Karpas-422 (cell line): ENCODE data around the gene CFAP99. TPM values are rescaled to one million over a fixed set of nuclear protein-coding genes. Genes with fewer than 3 reads are reported as not detected.

Experiments
- DNase-seq: peaks from one replicate; pipeline ENCODE4 v3.0.0-alpha.2; 2015
- H2AFZ ChIP-seq: fragments of 200-600 bp; sonication (generic); 2 replicates; pipeline ENCODE4 v1.6.1; 2014; ENCODE audit warnings: antibody characterized with exemption, low read length, mixed read lengths
- H3K27ac ChIP-seq: fragments of 200-600 bp; sonication (generic); 2 replicates; pipeline ENCODE4 v1.5.1; 2014; ENCODE audit warnings: mild to moderate bottlenecking, low read length, moderate library complexity
- H3K27me3 ChIP-seq: fragments of 200-600 bp; sonication (generic); 2 replicates; pipeline ENCODE4 v1.6.1; 2014; ENCODE audit warnings: low read length, mixed read lengths
- H3K36me3 ChIP-seq: fragments of 200-600 bp; sonication (generic); 2 replicates; pipeline ENCODE4 v1.6.1; 2014; ENCODE audit warnings: low read length, mixed read lengths; ENCODE audit not compliant: insufficient read depth
- H3K4me1 ChIP-seq: fragments of 200-600 bp; sonication (generic); 2 replicates; pipeline ENCODE4 v1.6.1; 2014; ENCODE audit warnings: mild to moderate bottlenecking, low read length, mixed read lengths
- H3K4me2 ChIP-seq: fragments of 200-600 bp; sonication (generic); 2 replicates; pipeline ENCODE4 v1.6.1; 2014; ENCODE audit warnings: low read length, low read depth, mild to moderate bottlenecking; ENCODE audit not compliant: poor library complexity, severe bottlenecking
- H3K4me3 ChIP-seq: fragments of 200-600 bp; sonication (generic); 2 replicates; pipeline ENCODE4 v1.5.1; 2014; ENCODE audit warnings: mild to moderate bottlenecking, antibody characterized with exemption, low read length, mixed read lengths
- H3K79me2 ChIP-seq: fragments of 200-600 bp; sonication (generic); 2 replicates; pipeline ENCODE4 v1.6.1; 2014; ENCODE audit warnings: mild to moderate bottlenecking, low read length, mixed read lengths
- H3K9ac ChIP-seq: fragments of 200-600 bp; sonication (generic); 2 replicates; pipeline ENCODE4 v1.6.0; 2014; ENCODE audit warnings: low read length
- H3K9me2 ChIP-seq: fragments of 200-600 bp; sonication (generic), shearing (Covaris generic); replicated peaks from 2 replicates; pipeline ENCODE4 v1.6.0; 2014; ENCODE audit warnings: mild to moderate bottlenecking, low read length, moderate library complexity; ENCODE audit not compliant: insufficient read depth
- H3K9me3 ChIP-seq: fragments of 300-700, 200-600 bp; sonication (generic); 2 replicates; pipeline ENCODE4 v1.6.1; 2014; ENCODE audit warnings: low read length, mixed read lengths
- H4K20me1 ChIP-seq: fragments of 200-600 bp; sonication (generic); 2 replicates; pipeline ENCODE4 v1.6.1; 2014; ENCODE audit warnings: mild to moderate bottlenecking, antibody characterized with exemption, low read length, low read depth; ENCODE audit not compliant: insufficient read depth
- total RNA-seq: library from RNA; depleted of rRNA; stranded (reverse); fragments of >200 nt; shearing (Covaris generic); gene quantifications from 2 replicates; pipeline ENCODE4 v1.2.3, GENCODE V29; 2014; ENCODE audit warnings: low replicate concordance; rRNA removed

Gene CFAP99
- 0.67 TPM in 1 of 2 replicates, not detected in the other for total RNA-seq

DNA sequence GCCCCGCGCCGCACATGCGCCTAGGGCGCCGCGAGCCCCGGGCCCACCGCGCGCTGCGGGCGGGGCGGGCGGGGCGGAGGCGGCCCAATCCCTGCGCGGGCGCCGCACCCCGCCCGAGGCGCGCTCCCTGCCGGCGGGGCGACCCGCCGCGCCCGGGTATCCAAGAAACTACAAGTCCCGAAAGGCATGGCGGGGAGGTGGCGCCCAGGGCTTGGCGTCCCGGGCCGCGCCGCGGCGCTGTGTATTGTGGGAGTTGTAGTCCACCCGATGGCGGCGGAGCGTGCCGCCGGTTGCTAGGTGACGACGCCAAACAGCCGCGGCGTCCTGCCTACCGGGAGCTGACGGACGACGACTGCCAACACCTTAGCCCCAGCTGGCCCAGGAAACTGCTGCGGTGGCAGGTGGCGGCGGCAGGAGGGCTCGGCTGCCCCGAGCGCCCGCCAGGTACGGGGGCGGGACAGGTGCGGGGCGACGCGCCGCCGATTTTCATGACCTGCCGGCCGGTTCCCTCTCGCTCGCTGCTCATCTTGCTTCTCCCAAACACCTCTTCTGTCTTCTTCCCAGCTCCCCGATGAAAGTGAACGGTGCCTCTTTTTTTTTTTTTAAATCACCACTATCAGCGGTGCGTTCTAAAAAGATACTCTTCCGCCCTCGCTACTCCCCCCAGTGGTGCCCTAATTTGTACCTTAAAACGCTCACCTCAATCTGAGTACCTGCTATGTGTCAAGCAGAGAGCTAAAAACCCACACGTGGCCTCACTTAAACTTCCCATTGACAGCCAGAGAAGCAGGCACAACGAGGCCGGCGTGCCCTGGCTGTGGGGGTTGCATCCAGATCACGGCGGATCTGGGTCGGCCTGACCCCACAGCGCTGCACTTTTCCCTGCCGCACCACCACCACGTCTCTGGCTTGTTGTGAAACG is at the start of gene CFAP99:
Gene CFAP99 (plus strand): TSS at position 306 of the 922 bp plus-strand sequence.
- DNase-seq: peak; percentile 98
- peaks cover 15% of the 10 kb centered on the region for H3K4me1 ChIP-seq
- peak within 1 kb of the TSS; percentile 69 for H3K4me3 ChIP-seq
- H4K20me1 ChIP-seq: no peaks in the 10 kb centered on the region; the same call in 1 of the 2 replicates
- no peaks in the 10 kb centered on the region for H3K27me3 ChIP-seq
- H3K9me3 ChIP-seq: no peaks in the 10 kb centered on the region
- no peaks in the 10 kb centered on the region for H3K79me2 ChIP-seq
- no peaks in the 10 kb centered on the region for H3K36me3 ChIP-seq
- no peak within 1 kb of the TSS for H3K27ac ChIP-seq
- H3K9ac ChIP-seq: peak within 1 kb of the TSS; percentile 48
- H3K4me2 ChIP-seq: peak within 1 kb of the TSS; percentile 84
- H2AFZ ChIP-seq: peak within 1 kb of the TSS; percentile 26; the same call in 1 of the 2 replicates
- no peaks in the 10 kb centered on the region for H3K9me2 ChIP-seq

DNA sequence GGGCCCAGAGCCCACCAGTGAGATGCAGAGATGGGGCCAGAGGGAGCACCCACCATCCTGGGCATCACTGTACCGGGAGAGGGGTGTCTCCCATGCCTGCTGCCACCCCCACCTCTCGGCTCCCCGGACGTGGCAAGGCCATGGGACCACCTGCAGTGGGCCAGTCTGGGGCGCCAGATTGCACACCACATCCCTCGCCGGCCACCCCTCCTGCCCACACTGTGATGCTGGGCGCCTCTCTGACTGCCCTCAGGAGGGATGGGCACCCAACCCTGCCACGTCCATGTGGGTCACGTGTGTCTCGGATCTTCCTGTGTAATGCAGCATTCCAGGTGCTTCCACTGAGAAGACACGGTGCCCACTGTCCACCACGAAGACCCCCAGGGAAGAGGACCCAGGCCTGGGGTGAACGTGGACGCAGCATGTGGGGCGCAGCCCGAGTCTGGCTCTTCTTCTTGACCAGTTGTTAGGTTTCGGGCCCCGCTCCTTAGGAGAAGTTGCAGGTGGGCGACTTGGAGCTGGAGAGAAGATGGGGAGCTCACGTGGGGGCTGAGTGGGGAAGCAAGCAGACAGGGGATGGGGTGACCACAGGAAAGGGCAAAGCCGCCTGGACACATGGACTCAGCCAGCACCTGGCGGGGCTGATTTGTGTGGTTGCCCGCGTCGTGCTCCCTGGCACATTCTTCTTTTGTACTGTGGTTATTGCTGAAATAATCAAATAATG is 48.0 kb upstream of the CFAP99 start:
- Histone ChIP-seq H3K36me3 (no peaks in the 10 kb centered on the region; the same call in 1 of the 2 replicates), H3K27ac (no peak overlapping the region), H3K4me1 (peaks cover 38% of the 10 kb centered on the region), H3K9me2 (no peaks in the 10 kb centered on the region), H3K9me3 (peaks cover 10% of the 10 kb centered on the region; the same call in 1 of the 2 replicates), H3K9ac (no peak overlapping the region), H3K4me2 (no peak overlapping the region), H3K4me3 (no peak overlapping the region), H4K20me1 (no peaks in the 10 kb centered on the region), H3K79me2 (no peaks in the 10 kb centered on the region), H3K27me3 (no peaks in the 10 kb centered on the region), H2AFZ (no peak overlapping the region)
- DNase-seq: no peak

GRCh38 chr4:2371765-2372487 is 46.8 kb upstream of the CFAP99 start:
- Histone ChIP-seq H2AFZ (no peak overlapping the region), H3K9me2 (no peaks in the 10 kb centered on the region), H3K9me3 (peaks cover 10% of the 10 kb centered on the region; the same call in 1 of the 2 replicates), H3K36me3 (no peaks in the 10 kb centered on the region; the same call in 1 of the 2 replicates), H3K4me1 (peaks cover 27% of the 10 kb centered on the region), H3K27ac (no peak overlapping the region), H3K4me2 (no peak overlapping the region), H3K79me2 (no peaks in the 10 kb centered on the region), H3K27me3 (no peaks in the 10 kb centered on the region), H3K4me3 (no peak overlapping the region), H3K9ac (no peak overlapping the region), H4K20me1 (no peaks in the 10 kb centered on the region)
- no peak for DNase-seq

GRCh38 chr4:2372488-2373030 is 46.2 kb upstream of the CFAP99 start:
- Histone ChIP-seq H3K4me3 (no peak overlapping the region), H3K79me2 (no peaks in the 10 kb centered on the region), H3K36me3 (no peaks in the 10 kb centered on the region; the same call in 1 of the 2 replicates), H3K27me3 (no peaks in the 10 kb centered on the region), H2AFZ (no peak overlapping the region), H4K20me1 (no peaks in the 10 kb centered on the region), H3K9ac (no peak overlapping the region), H3K9me3 (peaks cover 10% of the 10 kb centered on the region; the same call in 1 of the 2 replicates), H3K4me2 (no peak overlapping the region), H3K27ac (no peak overlapping the region), H3K9me2 (no peaks in the 10 kb centered on the region), H3K4me1 (peaks cover 20% of the 10 kb centered on the region)
- DNase-seq: no peak

DNA sequence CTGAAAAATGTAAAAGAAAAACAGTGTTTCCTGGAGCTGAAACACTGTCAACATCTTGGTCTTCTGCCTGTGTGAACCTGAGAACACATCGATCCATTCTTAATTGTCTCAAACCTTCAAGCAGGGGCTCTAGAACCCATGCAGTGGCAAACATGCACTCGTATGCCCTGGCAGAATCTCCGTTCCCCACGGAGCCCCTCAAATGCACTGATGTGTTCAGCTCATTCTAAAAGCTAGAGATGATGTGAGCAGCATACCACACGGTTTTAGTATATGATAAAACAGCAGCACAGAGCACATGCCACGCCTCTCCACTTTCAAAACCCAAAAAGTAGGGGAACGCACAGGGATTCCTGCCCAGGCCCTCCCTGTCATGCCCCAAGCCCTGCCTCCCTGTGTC is 45.2 kb upstream of the CFAP99 start:
- peaks cover 11% of the 10 kb centered on the region for H3K4me1 ChIP-seq
- no peak for DNase-seq

GRCh38 chr4:2375427-2375826 is 43.3 kb upstream of the CFAP99 start:
- Histone ChIP-seq H3K4me3 (no peak overlapping the region), H3K9me3 (no peaks in the 10 kb centered on the region), H3K9me2 (no peaks in the 10 kb centered on the region), H3K27me3 (no peaks in the 10 kb centered on the region), H3K4me2 (no peak overlapping the region), H3K79me2 (no peaks in the 10 kb centered on the region), H3K4me1 (peaks cover 14% of the 10 kb centered on the region), H3K36me3 (no peaks in the 10 kb centered on the region), H3K9ac (no peak overlapping the region), H2AFZ (no peak overlapping the region), H3K27ac (no peak overlapping the region), H4K20me1 (no peaks in the 10 kb centered on the region)
- no peak for DNase-seq

More for the DNA sequence above, 45.2 kb upstream of the CFAP99 start:
- Histone ChIP-seq H4K20me1 (no peaks in the 10 kb centered on the region), H3K9me2 (no peaks in the 10 kb centered on the region), H3K4me3 (no peak overlapping the region), H2AFZ (no peak overlapping the region), H3K4me2 (no peak overlapping the region), H3K79me2 (no peaks in the 10 kb centered on the region), H3K36me3 (no peaks in the 10 kb centered on the region; the same call in 1 of the 2 replicates), H3K27me3 (no peaks in the 10 kb centered on the region), H3K9me3 (peaks cover 7% of the 10 kb centered on the region; the same call in 1 of the 2 replicates), H3K9ac (no peak overlapping the region), H3K27ac (no peak overlapping the region)

DNA sequence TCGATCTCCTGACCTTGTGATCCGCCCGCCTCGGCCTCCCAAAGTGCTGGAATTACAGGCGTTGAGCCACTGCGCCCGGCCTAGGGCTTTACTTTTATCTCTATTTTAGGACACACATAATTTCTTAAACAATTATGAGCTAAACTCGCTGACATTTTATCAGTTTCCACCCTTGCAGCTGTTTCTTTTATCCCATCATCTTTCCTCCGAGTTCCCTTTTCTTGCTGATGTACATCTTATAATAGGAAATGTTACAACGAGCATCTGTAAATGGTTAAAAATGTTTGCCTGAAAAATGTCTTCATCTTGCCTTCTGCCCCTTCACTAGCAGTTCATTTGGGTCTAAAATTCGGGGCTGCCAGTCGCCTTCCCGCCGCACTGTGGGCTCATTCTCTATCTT is 41.5 kb upstream of the CFAP99 start:
- H3K27me3 ChIP-seq: no peaks in the 10 kb centered on the region
- no peaks in the 10 kb centered on the region for H3K9me2 ChIP-seq
- H3K9ac ChIP-seq: no peak overlapping the region
- H3K27ac ChIP-seq: no peak overlapping the region
- no peaks in the 10 kb centered on the region for H4K20me1 ChIP-seq
- no peak overlapping the region for H2AFZ ChIP-seq
- H3K36me3 ChIP-seq: no peaks in the 10 kb centered on the region
- peaks cover 15% of the 10 kb centered on the region for H3K4me1 ChIP-seq
- H3K79me2 ChIP-seq: no peaks in the 10 kb centered on the region
- H3K4me2 ChIP-seq: no peak overlapping the region
- H3K9me3 ChIP-seq: no peaks in the 10 kb centered on the region
- no peak overlapping the region for H3K4me3 ChIP-seq
- DNase-seq: no peak
